ENCODE measurements around the gene GTF2A1. TPM values are rescaled to one million over a fixed set of nuclear protein-coding genes. Genes with fewer than 3 reads are reported as not detected.
"Not testable (repeated sequence)": the region's sequence is repeated elsewhere in the genome, so short reads cannot be mapped to it uniquely, and the experiment has no call there.

The GTF2A1 gene
- total RNA-seq, 1 experiment from 2014 or later = 34.4 TPM

DNA sequence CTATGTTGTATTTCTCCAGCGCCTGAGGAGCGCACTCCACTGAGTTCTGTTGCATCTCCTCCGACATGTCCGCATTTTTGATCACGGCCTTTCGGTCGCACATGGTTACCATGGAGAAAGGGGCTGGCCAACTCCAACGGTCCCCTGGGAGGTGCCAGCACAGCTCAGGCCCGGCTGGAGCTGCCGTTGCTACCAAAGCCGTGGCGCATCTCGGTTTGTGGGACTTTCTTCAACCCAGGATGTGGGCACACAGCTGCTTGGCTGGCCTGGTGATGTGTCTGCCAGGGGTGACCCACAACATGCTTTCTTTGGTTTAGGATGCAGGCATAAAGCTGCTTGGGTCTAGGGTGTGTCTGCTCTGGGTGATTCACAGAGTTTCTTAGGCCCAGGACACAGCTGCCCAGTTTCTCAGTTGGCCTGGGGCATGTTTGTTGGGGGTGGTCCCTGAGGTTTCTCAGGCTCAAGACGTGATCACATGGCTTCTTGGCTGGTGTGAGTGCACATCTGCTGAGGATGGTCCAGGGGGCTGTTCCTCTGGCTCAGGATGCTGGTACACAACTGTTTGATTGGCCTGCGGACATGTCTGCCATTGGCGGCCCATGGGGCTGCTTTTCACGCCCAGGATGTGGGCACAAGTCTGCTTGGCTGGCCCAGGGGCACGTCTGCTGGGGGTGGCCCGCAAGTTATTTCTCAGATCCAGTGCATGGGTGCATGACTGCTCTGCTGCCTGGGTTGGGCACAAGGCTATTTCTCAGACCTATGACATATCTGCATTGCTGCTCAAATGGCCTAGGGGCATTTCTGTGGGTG lies 25.9 kb upstream of the GTF2A1 start:
- intact Hi-C loops (cut with micrococcal nuclease; ENCODE audit: unreplicated experiment) (no loop called here), in situ Hi-C loops (cut with HindIII; ENCODE audit: low pct_unique_long_range_greater_than_20kb, low sequenced_read_pairs) (no loop called here)
- H3K36me3 ChIP-seq (ENCODE audit: control insufficient read depth, insufficient read depth, low read length) = no peaks in the 10 kb centered on the region
- no peaks in the 10 kb centered on the region for H3K27me3 ChIP-seq (ENCODE audit: control insufficient read depth, insufficient read depth, low read length)
- ChIA-PET POLR2A (no interaction called here), CTCF (no interaction called here)
- no peak overlapping the region for H3K4me3 ChIP-seq (ENCODE audit: low read depth in 2 of 2, low read length in 2 of 2)
- no peak for TF ChIP-seq POLR2AphosphoS5 (IDR thresholded peaks at IDR 0.05; ENCODE audit: low read depth, low read length)
- TF ChIP-seq, protein P1, sequence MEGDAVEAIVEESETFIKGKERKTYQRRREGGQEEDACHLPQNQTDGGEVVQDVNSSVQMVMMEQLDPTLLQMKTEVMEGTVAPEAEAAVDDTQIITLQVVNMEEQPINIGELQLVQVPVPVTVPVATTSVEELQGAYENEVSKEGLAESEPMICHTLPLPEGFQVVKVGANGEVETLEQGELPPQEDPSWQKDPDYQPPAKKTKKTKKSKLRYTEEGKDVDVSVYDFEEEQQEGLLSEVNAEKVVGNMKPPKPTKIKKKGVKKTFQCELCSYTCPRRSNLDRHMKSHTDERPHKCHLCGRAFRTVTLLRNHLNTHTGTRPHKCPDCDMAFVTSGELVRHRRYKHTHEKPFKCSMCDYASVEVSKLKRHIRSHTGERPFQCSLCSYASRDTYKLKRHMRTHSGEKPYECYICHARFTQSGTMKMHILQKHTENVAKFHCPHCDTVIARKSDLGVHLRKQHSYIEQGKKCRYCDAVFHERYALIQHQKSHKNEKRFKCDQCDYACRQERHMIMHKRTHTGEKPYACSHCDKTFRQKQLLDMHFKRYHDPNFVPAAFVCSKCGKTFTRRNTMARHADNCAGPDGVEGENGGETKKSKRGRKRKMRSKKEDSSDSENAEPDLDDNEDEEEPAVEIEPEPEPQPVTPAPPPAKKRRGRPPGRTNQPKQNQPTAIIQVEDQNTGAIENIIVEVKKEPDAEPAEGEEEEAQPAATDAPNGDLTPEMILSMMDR (IDR thresholded peaks at IDR 0.05) = no peak
- TF ChIP-seq, protein P2, sequence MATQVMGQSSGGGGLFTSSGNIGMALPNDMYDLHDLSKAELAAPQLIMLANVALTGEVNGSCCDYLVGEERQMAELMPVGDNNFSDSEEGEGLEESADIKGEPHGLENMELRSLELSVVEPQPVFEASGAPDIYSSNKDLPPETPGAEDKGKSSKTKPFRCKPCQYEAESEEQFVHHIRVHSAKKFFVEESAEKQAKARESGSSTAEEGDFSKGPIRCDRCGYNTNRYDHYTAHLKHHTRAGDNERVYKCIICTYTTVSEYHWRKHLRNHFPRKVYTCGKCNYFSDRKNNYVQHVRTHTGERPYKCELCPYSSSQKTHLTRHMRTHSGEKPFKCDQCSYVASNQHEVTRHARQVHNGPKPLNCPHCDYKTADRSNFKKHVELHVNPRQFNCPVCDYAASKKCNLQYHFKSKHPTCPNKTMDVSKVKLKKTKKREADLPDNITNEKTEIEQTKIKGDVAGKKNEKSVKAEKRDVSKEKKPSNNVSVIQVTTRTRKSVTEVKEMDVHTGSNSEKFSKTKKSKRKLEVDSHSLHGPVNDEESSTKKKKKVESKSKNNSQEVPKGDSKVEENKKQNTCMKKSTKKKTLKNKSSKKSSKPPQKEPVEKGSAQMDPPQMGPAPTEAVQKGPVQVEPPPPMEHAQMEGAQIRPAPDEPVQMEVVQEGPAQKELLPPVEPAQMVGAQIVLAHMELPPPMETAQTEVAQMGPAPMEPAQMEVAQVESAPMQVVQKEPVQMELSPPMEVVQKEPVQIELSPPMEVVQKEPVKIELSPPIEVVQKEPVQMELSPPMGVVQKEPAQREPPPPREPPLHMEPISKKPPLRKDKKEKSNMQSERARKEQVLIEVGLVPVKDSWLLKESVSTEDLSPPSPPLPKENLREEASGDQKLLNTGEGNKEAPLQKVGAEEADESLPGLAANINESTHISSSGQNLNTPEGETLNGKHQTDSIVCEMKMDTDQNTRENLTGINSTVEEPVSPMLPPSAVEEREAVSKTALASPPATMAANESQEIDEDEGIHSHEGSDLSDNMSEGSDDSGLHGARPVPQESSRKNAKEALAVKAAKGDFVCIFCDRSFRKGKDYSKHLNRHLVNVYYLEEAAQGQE (IDR thresholded peaks at IDR 0.05; ENCODE audit: insufficient read depth in 1 of 2, low read depth in 2 of 2, low read length in 1 of 2) = no peak
- TF ChIP-seq TCF7L2 (IDR thresholded peaks at IDR 0.05; ENCODE audit: low read depth, low read length) = no peak
- TF ChIP-seq SIN3A (IDR thresholded peaks at IDR 0.05; ENCODE audit: borderline replicate concordance, insufficient read depth, low read depth, low read length) = no peak
- no TSS peak for BruUV-seq (replicated peaks)
- no peak for DNase-seq (ENCODE audit: low read depth, low spot score)
- no peaks in the 10 kb centered on the region for H3K4me1 ChIP-seq (ENCODE audit: control insufficient read depth, insufficient read depth, low read length)
- no peaks in the 10 kb centered on the region for H3K9me3 ChIP-seq (ENCODE audit: control insufficient read depth, insufficient read depth, low read depth, low read length)
- H3K27ac ChIP-seq (ENCODE audit: low read length) = no peak overlapping the region
- no peak for ATAC-seq

DNA sequence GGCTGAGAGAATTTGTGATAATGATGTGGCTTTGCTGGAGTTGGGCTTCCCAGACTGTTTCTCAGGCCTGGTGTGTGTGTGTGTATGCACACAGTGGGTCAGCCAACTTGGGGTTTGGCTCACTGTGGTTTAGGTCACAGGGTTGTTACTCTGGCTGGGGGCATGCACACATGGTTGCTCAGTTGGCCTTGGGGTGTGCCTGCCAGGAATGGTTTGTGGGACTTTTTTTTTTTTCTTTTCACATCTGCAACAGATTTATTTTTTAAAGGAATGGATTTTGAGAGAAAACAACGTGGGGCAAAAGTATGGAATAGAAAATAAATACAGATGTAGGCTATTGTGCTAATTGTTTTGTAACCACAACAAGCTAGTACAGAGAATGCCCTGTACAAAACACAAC lies 25.0 kb upstream of the GTF2A1 start:
- in situ Hi-C loops (cut with HindIII; ENCODE audit: low pct_unique_long_range_greater_than_20kb, low sequenced_read_pairs) (no loop called here), intact Hi-C loops (cut with micrococcal nuclease; ENCODE audit: unreplicated experiment) (no loop called here)
- no TSS peak for BruUV-seq (replicated peaks)
- Histone ChIP-seq H3K9me3 (ENCODE audit: control insufficient read depth, insufficient read depth, low read depth, low read length) (no peaks in the 10 kb centered on the region), H3K4me3 (ENCODE audit: low read depth in 2 of 2, low read length in 2 of 2) (no peak overlapping the region), H3K4me1 (ENCODE audit: control insufficient read depth, insufficient read depth, low read length) (no peaks in the 10 kb centered on the region), H3K27ac (ENCODE audit: low read length) (no peak overlapping the region), H3K27me3 (ENCODE audit: control insufficient read depth, insufficient read depth, low read length) (no peaks in the 10 kb centered on the region), H3K36me3 (ENCODE audit: control insufficient read depth, insufficient read depth, low read length) (no peaks in the 10 kb centered on the region)
- TF ChIP-seq POLR2AphosphoS5 (IDR thresholded peaks at IDR 0.05; ENCODE audit: low read depth, low read length) = no peak
- DNase-seq (ENCODE audit: low read depth, low spot score) (no peak), ATAC-seq (no peak)
- ChIA-PET CTCF (no interaction called here), POLR2A (no interaction called here)

DNA sequence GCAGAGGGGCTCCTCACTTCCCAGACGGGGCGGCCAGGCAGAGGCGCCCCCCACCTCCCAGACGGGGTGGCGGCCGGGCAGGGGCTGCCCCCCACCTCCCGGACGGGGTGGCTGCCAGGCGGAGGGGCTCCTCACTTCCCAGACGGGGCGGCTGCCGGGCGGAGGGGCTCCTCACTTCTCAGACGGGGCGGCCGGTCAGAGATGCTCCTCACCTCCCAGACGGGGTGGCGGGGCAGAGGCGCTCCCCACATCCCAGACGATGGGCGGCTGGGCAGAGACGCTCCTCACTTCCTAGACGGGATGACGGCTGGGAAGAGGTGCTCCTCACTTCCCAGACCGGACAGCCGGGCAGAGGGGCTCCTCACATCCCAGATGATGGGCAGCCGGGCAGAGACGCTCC lies 23.7 kb upstream of the GTF2A1 start:
- H3K27ac ChIP-seq (ENCODE audit: low read length); in situ Hi-C loops (cut with HindIII; ENCODE audit: low pct_unique_long_range_greater_than_20kb, low sequenced_read_pairs); intact Hi-C loops (cut with micrococcal nuclease; ENCODE audit: unreplicated experiment); H3K27me3 ChIP-seq (ENCODE audit: control insufficient read depth, insufficient read depth, low read length); DNase-seq (ENCODE audit: low read depth, low spot score); H3K4me1 ChIP-seq (ENCODE audit: control insufficient read depth, insufficient read depth, low read length); H3K9me3 ChIP-seq (ENCODE audit: control insufficient read depth, insufficient read depth, low read depth, low read length); POLR2A ChIA-PET; H3K4me3 ChIP-seq (ENCODE audit: low read depth in 2 of 2, low read length in 2 of 2); BruUV-seq (replicated peaks); ATAC-seq; H3K36me3 ChIP-seq (ENCODE audit: control insufficient read depth, insufficient read depth, low read length); CTCF ChIA-PET: not testable (repeated sequence)

Data from Panc1 (cell line).